Ramos (cell line): Measurements from ENCODE around the gene OSCAR.
"Not testable (repeated sequence)": the region's sequence is repeated elsewhere in the genome, so short reads cannot be mapped to it uniquely, and the experiment has no call there.

Source experiments
- in situ Hi-C: fragments of 300-500 bp; cut with MboI; formaldehyde crosslinking; loops from one replicate; pipeline ENCODE4 v1.14.3; 2022; ENCODE audit warnings: low sequenced_read_pairs; ENCODE audit not compliant: unreplicated experiment

Gene OSCAR

GRCh38 chr19:54095859-54096616 lies 4.6 kb downstream of the OSCAR start:
- in situ Hi-C loops: not testable (repeated sequence)

DNA sequence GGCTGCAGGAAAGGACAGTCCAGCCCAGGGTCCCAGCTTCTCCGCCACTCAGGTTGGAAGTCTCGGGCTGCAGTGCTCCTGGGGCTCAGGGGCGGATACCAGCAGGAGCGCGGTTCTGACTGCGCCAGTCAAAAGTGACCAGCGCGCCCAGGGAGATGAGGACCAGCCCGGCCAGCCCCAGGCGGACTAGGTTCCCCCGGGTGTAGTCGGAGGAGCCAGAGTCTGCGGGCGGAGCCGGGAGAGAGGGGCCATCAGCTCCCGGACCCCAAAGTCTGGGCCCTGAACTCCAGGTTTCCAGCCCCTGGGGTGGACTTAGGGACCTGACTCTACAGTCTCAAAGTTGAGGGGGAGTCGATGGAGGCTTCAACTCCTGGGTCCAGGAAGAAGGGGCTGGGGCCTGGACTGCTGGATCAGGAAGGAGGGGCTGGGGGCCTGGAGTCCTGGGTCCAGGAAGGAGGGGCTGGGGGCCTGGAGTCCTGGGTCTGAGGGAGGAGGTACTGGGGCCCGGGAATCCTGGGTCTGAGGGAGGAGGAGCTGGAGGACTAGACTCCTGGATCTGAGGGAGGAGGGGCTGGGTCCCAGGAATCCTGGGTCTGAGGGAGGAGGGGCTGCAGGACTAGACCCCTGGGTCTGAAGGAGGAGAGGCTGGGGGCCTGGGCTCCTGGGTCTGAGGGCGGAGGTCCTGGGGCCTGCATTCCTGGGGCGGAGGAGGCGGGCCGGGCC lies 5.3 kb downstream of the OSCAR start:
- in situ Hi-C loops: no loop called here

DNA sequence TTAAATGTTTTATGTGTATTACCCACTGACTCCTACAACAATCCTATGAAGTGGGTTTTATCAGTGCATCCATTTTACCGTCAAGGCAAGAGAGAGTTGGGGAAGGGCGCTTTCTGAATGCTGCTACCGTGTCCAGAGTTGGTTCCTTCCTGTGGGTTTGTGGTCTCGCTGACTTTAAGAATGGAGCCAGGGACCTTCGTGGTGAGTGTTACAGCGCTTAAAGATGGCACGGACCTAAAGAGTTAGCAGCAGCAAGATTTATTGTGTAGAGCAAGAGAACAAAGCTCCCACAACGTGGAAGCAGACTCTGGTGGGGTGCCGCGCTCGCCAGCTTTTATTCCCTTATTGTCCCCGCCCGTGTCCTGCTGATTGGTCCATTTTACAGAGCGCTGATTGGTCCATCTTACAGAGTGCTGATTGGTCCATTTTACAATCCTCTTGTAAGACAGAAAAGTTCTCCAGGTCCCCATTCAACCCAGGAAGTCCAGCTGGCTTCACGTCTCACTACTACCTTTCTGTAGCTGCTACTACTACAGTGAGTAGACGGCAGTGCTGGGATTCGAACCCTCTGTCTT lies 6.1 kb downstream of the OSCAR start:
- in situ Hi-C loops: no loop called here

DNA sequence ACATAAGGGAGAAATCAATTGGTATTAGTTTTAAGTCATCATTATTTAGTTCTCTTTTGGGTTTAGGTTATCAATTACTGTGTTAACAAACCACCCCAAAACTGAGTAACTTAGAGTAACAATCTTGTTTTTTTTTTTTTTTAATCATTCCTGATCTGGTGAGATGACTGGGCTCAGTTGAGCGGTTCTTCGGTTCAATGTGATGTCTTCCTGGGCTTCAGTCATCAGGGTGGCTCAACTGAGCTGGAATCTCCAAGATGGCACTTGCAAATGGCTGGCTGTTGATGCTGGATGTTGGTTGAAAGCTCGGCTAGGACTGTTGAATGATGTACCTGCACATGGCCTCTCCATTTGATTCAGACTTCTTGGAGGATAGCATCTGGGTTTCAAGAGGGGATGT lies 16.2 kb downstream of the OSCAR start:
- in situ Hi-C loops: no loop called here

DNA sequence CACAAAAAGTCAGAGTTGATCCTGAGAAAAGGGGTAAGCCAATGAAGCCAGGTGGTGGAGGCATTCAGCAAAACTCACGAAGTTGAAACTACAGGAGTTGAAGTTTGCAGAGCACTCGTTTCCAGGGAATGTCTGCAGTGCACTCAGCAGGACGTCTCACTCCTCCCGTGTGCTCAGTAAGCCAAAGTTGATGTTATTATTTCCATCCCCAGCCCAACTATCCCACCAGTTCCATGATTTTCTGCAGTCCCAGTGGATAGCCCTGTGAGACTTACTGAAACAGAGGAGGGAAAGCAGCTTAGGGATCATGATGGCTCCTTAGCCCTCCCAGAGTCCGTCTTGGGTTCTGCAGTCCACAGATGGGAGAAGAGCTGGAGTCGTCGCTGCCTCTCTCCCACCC lies 19.6 kb downstream of the OSCAR start, which contains the start of gene TARM1:
TARM1 (minus strand) TSS at position 334 of the 400 bp plus-strand sequence; CDS start at position 309, 25 bp downstream.
- in situ Hi-C loops: no loop called here

- in situ Hi-C loops: no loop called here
These were observed 23.3 kb downstream of the OSCAR start for GRCh38 chr19:54077334-54077733.

- in situ Hi-C loops: no loop called here
These were observed 25.8 kb downstream of the OSCAR start for GRCh38 chr19:54074851-54075250.

DNA sequence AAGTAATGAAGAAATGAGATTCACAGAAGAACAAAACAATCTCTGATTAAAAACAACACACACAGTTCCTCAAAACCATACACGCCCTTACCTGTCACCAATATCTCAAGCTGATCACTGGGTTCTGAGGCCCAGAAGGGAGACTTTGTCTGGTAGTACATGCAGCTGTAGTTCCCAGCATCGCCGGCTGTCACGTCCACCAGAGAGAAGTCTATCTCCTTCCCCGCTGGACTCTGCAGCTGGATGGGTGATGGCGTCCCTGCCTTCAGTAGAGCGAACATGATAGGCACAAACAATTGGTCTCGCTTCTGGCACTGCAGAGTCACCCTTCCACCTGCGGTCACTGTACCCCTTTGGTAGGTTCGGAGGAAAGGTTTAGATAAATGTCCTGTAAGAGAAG lies 26.8 kb downstream of the OSCAR start:
- in situ Hi-C loops: no loop called here

DNA sequence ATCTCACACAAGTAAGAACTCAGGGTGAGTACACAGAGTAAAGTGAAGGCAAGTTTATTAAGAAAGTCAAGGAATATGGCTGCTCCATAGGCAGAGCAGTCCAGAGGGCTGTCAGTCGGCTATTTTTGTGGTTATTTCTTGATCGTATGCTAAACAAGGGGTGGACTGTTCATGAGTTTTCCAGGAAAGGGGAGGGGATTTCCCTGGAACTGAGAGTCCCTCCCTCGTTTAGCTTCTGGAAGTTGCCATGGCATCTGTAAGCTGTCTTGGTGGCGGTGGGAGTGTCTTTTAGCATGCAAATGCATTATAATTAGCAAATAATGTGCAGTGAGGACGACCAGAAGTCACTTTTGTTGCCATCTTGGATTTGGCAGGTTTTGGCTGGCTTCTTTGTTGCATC lies 31.1 kb downstream of the OSCAR start:
- in situ Hi-C loops: no loop called here

DNA sequence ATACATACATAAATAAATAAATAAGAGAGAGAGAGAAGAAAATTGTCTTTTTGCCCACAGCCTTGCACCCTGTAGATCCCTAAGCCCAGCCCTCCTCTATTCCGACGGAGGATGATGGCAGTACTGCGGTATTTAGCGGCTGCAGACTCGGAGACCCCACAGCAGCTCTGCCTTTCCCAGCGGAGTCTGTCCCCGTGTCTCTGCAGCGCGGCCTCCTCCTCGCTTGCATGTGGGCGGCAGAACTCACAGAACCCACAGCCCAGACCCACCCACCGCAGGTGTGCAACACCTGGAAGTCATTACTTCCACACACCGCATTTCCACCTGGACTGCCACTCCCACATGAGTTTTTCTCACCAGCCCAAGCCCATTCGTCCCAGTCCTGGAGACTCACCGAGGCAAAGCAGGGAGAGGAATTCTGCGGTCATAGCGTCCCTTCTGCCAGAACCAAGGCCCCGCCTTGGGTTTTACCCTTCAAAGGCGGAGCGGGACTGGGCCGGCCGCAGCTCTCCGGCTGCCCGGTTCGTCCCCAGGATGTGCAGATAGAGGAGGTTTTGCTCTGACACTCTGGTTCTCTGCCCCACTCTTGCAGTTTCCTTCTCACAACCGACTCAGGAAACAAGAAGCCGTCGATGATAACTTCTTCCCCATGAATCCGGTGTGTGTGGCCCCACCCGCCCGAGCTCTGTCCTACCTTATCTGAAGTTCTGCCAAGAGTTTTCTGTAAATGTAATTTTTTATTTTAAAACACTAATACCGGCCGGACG lies 37.1 kb downstream of the OSCAR start, which contains the start of gene VSTM1:
VSTM1 (minus strand) TSS at position 548 of the 767 bp plus-strand sequence; CDS start at position 428, 120 bp downstream.
- in situ Hi-C loops: no loop called here

- in situ Hi-C loops: no loop called here
These were observed 38.0 kb downstream of the OSCAR start for GRCh38 chr19:54062643-54063042.

- in situ Hi-C loops: no loop called here
These were observed 53.0 kb downstream of the OSCAR start for GRCh38 chr19:54047616-54048015.

DNA sequence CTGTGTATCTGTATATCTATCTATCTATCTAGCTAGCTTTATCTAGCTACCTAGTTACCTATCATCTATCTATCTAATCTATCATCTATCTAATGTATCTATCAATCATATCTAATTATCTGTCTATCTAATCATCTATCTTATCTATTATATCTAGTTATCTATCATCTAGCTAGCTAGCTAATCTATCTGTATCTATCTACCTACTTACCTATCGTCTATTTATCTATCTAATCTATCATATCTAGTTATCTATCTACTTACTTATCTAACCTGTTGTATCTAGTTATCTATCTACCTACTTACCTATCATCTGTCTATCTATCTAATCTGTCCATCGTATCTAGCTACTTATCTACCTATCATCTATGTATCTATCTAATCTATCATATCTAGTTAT lies 54.8 kb downstream of the OSCAR start:
- in situ Hi-C loops: no loop called here
